Sciatic nerve (tissue), 2 donors: ENCODE results near the gene SRSF10. TPM values are rescaled to one million over a fixed set of nuclear protein-coding genes. Genes with fewer than 3 reads are reported as not detected.
A peak's percentile ranks its signal among the peaks of the same experiment; 100 is the strongest.
"Not testable (repeated sequence)": the region's sequence is repeated elsewhere in the genome, so short reads cannot be mapped to it uniquely, and the experiment has no call there.

Source experiments
- ATAC-seq: fragments of 200-7000 bp; cut with Tn5 transposase; one replicate; pipeline ENCODE4 v1.9.1; 2020; ENCODE audit warnings: mild to moderate bottlenecking, moderate library complexity
- DNase-seq: peaks from one replicate; pipeline ENCODE4 v3.0.0-alpha.2; 2020; ENCODE audit warnings: low spot score
- intact Hi-C: fragments of 100-400 bp; cut with DNase I; formaldehyde crosslinking; loops from one replicate; pipeline ENCODE4 v1.14.2; 2022
- total RNA-seq: library from RNA; stranded (reverse); fragmentation: NEBNext Ultra II Directional; extraction: Animal tissue kit (Norgen Biotek cat#: 25700); gene quantifications from one replicate; pipeline ENCODE4 v1.2.1, GENCODE V29; 2021
- donor health status: DM: no; HTN: no; CAD: no.
- donor health status: DM: no; HTN: no; CAD: no.

SRSF10 gene
- total RNA-seq, 1 donor from 2014 or later: 92.1 TPM

DNA sequence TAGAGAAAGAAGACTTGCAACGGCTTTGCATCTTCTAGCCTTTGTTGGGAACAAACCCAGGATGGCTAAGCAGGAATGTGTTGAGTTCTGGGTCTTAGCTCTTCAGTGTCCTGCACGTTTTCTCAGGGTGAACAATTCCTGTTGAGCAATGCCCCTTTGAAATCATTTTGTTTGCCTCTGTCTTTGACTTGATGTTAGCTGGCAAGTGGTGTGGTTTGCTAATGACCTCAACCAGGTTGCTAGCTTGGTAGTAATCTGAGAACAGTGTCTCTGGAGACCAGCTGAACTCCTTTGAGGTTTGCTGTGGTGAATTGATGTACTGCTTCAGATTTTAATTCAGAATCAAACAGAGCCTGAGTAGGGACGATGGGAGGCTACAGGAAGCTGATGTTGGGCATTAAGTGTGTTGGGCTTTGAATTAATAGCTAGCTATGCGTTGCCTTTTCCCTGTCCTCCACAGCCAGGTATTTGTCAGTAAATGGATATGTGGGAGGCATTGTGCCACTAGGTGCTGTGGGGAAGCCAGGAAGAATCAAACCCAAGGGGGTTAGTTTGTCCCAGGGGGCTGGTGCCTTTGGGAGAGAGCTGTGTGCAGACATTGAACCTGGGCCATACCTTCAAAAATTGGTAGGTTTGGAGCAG lies 23.3 kb upstream of the SRSF10 start:
- peak; percentile 45 for ATAC-seq
- intact Hi-C loops: no loop called here
- DNase-seq: no peak

DNA sequence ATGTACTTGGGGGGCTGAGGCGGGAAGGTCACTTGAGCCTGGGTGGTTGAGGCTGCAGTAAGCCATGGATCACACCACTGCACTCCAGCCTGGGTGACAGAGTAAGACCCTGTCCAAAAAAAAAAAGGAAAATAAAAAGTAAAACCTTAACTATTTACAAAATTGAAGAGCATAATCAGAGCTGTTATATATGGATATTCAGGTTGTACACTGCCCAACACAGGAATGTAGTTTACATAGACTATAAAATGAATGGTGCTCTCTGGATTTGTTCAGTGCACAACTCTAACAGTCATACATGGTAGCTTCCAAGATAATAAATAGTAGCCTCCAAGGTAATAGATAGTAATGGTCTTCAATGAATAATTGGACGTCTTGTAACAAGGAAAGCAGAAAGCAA lies 22.6 kb upstream of the SRSF10 start:
- no peak for ATAC-seq
- intact Hi-C loops: no loop called here
- no peak for DNase-seq

DNA sequence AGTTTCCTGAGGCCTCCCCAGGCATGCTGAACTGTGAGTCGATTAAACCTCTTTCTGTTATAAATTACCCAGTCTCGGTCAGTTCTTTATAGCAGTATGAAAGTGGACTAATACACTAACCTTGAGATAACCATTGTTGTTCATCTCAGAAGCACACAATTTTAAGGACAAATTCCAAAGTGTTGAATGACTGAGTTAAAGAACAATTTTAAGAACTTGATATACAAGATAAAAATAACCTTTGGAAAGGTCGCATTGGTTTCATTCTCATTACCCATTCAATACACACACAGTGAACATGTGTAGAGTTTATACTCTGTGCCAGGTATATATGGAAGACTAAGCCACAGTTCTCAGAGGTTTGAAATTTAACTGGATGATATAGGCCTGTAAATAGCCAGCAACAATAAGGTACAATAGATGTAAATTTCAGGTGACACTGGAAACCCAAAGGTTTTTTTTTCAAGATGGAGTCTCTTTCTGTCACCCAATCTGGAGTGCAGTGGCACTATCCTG lies 19.1 kb upstream of the SRSF10 start:
- ATAC-seq (no peak), DNase-seq (no peak)
- intact Hi-C loops: no loop called here

DNA sequence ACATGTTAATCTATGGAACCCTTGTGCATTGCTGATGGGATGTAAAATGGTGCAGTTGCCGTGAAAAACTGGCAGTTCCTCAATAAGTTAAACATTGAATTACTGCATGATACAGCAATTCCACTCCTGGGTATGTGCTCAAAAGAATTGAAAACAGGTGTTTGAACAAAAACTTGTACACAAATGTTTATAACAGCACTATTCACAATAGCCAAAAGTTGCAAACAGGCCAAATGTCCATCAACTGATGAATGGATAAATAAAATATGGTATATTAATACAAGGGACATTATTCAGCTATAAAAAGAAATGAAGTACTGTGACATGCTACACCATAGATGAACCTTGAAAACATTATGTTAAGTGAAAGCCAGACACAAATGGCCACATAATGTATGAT lies 17.7 kb upstream of the SRSF10 start:
- ATAC-seq (no peak), DNase-seq (no peak)
- intact Hi-C loops: no loop called here

DNA sequence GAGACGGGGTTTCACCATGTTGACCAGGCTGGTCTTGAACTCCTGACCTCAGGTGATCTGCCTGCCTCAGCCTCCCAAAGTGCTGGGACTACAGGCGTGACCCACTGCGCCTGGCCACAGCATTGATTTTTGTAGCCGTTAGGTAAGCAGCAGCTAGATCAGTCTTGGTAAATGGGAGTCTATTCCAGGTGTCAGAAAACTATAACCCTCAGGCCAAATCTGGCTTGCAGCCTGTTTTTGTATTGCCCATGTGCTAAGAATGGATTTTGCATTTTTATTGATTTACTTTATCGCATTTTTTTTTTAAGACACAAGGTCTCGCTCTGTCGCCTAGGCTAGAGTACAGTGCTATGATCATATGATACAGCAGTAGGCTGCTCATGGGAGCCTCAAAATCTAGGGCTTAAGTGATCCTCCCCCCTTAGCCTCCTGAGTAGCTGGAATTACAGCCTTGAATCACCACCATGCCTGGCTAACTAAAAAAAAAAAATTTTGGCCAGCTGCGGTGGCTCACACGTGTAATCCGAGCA lies 16.6 kb upstream of the SRSF10 start:
- DNase-seq (no peak), ATAC-seq (no peak)
- intact Hi-C loops: no loop called here

DNA sequence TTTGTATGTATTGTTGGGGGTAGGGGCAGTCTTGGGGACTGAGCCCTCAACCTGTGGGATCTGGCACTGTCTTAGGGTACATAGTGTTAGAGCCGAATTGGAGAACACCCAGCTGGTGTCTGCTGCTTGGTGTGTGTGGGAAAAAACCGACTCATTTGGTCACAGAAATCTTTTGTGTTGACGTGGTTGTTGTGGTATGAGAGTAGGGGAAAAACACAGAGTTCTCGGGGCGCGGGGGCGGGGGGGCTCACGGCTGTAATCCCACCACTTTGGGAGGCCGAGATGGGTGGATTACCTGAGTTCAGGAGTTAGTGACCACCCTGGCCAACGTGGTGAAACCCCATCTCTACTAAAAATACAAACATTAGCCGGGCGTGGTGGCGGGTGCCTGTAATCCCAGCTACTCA lies 15.3 kb upstream of the SRSF10 start:
- no peak for DNase-seq
- intact Hi-C loops: no loop called here
- no peak for ATAC-seq

DNA sequence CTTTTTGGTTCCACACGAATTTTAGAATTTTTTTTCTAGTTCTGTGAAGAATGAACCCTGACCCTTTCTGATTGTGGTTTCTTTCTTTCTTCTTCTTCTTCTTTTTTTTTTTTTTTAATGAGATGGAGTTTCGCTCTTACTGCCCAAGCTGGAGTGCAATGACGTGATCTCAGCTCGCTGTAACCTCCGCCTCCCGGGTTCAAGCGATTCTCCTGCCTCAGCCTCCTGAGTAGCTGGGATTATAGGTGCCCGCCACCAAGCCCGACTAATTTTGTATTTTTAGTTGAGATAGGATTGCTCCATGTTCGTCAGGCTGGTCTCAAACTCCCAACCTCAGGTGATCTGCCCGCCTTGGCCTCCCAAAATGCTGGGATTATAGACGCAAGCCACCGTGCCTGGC lies 11.9 kb upstream of the SRSF10 start:
- ATAC-seq, intact Hi-C loops, DNase-seq: not testable (repeated sequence)

DNA sequence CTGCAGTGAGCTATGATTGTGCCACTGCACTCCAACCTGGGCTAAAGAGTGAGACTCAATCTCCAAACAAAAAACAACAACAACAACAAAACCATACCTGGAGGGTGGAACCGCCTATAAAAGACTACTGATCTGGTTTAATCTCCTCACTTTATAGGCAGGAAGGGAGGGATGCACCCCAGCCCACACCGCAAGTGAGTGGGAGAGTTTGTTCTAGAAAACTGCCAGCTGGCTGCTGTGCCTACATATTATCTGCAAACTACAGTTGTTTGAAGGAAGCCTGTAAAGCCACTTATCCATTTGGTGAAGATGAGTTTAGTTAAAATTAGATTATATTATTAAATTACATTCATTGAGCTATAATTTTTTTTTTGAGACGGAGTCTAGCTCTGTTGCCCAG lies 9.1 kb upstream of the SRSF10 start:
- DNase-seq: no peak
- intact Hi-C loops: no loop called here
- no peak for ATAC-seq

DNA sequence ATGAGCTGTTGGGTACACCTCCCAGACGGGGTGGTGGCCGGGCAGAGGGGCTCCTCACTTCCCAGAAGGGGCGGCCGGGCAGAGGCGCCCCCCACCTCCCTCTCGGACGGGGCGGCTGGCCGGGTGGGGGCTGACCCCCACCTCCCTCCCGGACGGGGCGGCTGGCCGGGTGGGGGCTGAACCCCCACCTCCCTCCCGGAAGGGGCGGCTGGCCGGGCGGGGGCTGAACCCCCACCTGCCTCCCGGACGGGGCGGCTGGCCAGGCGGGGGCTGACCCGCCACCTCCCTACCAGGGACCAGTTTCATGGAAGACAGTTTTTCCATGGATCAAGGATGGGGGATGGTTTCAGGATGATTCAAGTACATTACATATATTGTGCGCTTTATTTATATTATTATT lies 6.9 kb upstream of the SRSF10 start:
- ATAC-seq, intact Hi-C loops, DNase-seq: not testable (repeated sequence)

DNA sequence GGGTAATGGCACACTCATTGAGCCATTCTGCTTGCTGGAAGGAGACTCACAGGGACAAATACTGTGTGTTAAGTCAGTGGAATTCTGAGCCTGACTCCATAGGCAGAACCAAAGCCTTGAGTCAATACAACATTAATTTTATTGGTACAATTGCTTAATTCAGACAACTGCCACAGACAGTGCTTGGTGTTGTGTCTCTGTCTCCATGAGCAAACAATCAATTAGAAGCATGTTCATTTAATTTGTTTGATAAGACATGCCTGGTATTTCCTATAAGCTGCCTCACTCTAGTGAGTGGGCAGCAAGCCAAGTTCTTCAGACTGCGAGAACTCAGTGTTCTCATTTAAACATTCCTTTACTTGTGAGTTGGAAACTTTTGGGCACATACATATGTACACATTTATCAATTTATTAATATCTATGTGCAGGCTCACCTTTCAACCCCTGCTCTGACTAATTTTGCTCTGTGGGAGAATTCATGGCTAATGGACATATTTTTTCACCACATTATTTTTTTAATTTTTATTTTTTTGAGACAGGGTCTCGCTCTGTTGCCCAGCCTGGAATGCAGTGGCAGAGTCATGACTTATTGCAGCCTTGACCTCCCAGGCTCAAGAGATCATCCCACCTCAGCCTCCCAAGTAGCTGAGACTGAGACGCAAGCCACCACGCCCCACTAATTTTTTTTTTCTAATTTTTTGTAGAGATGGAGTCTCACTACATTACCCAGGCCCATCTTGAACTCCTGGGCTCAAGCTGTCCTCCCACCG lies 4.5 kb upstream of the SRSF10 start:
- ATAC-seq (no peak), DNase-seq (no peak)
- intact Hi-C loops: no loop called here

DNA sequence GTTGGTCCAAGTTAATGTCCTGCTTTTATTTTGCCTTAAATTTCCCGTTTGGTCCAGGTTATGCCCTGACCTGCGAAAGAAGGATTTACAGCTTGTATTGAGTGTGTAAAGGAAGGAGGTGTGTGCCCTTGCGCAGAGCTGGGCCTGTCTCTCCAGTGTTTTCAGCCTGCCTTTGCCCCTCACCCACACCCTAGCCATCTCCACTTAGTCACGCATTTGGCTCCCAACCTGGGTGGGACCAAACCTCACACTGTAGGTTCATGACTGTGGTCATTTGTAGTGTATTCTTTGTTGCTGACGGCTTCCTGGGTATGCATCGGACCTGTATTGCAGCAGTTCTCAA lies 572 bp upstream of the SRSF10 start:
- DNase-seq (no peak), ATAC-seq (peak; percentile 31)
- intact Hi-C loops: no loop called here

DNA sequence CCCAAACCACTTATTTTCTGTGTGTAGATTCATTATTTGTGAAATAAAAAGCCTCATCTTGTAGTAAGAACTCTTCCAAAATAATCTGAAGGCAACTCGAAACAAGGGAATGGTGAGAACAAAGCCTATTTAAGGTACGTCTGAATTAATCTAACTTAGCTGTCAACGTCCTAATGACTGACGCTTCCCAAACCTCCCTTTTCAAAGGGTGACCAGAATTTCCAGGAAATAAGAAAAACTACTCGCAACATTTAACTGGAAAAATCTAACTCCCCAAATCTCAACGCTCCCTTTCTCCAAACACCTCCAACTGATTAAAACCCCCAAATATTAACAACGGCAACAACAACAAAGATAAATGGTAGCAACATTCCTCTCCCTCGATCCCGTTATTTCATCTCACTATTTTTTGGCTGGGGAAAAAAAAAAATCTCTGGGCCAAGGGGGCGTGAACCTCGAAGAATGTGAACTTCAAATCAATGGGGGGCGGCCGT lies 693 bp downstream of the SRSF10 start:
- ATAC-seq: no peak
- intact Hi-C loops: no loop called here
- DNase-seq: no peak

DNA sequence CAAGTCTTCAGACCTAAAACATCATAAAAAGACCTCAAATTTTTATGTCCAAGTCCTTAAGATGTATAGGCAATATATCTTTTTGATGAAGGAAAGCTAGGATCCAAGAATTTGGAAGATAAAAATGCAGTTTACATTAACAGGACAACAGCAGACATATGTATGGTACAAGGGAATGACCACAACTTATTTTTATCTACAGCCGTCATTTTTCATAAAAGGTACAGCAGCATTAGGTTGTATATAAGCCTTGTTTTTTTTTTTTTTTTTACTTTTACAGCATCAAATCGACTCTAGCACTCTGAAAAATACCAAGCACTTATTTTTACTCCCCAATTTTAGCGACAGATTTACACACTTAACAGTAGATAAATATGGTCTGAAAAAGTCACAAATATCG lies 1.3 kb downstream of the SRSF10 start:
- intact Hi-C loops: no loop called here
- ATAC-seq: no peak

DNA sequence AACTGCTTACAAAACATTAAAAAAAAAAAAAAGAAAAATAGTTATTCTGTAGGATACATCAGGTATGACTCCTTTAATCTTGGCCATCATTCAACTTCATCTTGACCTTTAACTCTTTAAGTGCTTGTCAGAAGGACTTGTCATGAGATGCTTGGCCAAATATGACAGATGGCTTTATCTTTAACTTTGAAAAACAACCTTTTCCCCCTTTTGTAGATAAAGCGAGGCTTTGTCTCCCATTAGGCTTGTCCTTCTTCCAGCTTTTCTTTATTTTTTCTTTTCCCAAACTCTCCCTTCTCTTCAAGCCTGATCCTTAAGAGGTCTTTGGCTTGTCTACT lies 2.3 kb downstream of the SRSF10 start:
- DNase-seq (no peak), ATAC-seq (no peak)
- intact Hi-C loops: no loop called here

More for the DNA sequence above, 1.3 kb downstream of the SRSF10 start:
- DNase-seq: no peak

DNA sequence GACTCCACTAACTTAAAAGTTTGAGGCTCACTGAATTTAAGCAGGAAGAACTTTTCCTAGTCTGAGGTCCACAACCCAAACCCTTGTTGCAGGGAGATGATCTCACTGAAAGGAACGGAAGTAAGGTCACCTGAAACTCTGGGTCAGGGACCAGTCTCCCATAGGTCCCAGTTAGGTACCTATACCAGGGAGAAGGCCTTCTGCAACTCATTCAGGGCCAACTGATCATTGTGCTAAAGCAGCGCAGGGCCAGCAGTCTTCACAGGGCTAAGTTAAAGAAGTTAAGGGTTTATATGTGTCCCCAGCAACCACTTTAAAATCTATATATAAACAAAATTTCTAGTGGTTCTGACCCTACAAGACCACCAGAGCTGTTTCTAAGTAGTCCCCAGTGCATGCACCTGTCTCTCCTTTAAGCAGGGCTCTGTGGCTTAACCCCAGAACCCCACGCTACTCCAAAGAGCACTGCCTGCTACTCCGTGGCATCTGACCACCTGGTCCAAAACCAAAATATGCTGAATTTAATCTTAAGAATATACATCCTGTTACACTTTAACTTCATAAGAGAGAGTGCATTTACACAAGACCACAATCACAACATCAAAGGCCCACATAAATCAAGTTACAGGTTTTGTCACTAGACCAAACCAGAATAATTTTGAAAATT lies 2.8 kb downstream of the SRSF10 start:
- intact Hi-C loops: no loop called here
- DNase-seq (no peak), ATAC-seq (no peak)

DNA sequence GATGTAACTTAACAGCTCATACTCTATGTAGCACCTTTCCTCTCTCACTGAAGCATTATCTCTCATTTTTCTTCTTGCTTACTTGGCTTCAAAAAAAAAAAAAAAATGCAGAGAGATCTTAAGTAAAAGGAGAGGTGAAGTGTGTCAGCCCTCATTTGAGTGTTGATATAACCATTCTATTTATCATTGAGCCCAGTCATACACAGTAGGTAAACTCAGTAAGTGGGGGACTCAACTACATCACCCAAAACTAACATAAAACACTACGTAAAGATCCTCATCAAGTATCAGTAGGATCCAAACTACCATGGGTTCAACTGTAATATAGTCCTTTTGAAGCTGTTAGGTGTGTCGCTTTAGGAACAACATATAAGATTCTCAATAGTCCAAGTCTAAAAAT lies 12.3 kb downstream of the SRSF10 start:
- ATAC-seq (no peak), DNase-seq (no peak)
- intact Hi-C loops: no loop called here

DNA sequence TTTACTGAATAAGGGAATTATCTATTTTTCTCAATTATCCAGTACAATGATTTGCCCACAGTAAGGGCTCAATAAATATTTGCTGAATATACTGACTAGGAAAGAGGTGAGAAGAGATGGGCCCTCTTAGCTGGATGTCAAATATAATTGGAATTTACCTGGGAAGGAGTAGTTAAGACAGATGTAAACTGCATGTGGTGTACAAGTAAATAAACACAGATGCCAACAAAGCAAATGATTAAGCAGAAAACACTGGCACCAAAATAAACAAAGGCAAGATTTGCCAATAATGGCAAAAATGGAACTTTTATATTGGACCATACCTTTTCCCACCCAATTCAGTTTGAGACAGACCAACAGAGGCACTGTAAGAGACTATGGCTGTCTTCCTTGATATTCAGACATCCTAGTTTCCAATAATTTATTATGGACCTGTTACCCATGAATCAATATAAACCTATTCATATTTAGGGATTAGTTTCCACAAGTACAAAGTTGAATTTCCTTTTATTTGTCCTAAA lies 13.1 kb downstream of the SRSF10 start:
- DNase-seq (no peak), ATAC-seq (no peak)
- intact Hi-C loops: no loop called here

DNA sequence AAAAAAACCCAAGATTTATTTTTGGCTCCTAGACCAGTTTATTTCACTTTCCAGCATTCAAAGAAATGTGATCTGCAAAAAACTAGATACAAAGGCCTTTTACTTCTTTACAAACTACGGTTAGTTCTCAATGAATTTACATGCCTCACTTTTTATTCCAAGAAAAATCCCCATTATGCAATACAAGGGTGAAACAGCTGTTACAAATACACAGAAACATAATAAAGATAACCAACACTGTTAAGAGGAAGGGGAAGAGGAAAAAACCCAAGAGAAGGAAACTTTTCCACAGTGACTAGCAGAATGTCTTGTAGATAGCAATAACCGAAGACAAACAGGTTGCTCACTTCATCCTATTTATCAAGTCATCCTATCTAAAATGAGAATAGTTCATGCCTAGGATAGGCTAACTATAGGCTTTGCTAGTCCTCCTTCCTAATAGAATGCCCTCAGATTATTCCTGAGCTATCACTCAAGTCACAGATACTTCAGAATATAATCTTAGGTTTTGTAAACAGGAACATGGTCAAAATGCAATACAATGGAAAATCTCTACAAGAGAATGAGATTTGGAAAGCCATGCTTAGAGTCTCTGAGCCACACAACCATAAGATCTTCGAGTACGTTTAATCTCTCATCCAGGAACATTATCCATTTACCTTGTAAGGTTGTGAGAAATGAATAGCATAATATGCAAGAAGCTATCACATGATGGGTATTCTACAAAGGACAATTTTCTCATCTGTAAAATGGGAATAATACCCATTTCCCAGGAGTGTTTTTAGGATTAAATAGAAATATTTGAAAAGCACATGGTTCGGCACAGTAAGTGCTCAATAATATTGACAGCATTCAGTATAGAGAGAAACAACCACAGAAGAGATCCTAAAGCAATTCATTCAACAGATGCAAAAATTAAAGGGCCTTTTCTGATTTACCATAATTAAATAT lies 15.1 kb downstream of the SRSF10 start:
- intact Hi-C loops: no loop called here
- ATAC-seq (no peak), DNase-seq (no peak)

DNA sequence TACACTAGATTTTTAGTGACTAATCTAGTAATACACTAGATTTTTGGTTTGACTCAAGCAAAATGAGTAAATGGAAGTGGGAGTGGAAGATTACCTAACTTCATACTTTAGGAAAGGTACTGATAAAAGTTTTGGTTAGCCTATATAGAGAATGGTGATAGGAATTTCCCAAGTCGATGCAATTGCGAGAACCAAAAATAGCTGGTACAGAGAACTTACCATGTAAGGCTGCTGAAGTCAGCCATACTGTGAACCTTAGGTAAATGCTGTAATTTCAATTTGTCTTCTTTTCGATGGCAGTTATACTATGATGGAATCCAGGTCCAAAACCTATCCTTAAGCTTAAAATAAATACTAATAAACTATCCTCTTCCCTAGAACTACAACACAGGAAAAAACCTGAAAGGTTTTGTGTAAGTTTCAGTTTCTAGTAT lies 15.9 kb downstream of the SRSF10 start:
- DNase-seq: no peak
- intact Hi-C loops: no loop called here
- no peak for ATAC-seq
